ENCODE measurements around the gene TCERG1L.

DNA sequence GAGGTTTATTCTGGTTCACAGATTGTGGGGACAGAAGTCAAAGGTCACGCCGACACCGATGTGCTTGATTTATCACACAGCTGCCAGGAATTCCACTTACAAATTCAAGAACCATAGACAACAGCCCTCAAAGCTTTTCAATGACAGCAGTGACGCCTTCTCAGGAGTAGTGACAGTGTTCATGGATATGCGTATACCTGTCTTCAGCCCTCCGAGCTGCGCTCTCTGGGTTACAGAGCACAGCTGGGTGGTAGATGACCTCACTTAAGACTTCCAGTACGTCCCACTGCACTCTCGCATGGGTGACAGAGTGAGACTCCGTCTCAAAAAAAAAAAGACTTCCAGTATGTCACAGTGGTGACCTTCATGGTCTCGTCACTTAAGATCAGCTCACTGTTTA is 108.5 kb downstream of the TCERG1L start:
- TF ChIP-seq SIN3A (IDR thresholded peaks at IDR 0.05; ENCODE audit: borderline replicate concordance, insufficient read depth, low read depth, low read length) = no peak
- TF ChIP-seq, protein P1, sequence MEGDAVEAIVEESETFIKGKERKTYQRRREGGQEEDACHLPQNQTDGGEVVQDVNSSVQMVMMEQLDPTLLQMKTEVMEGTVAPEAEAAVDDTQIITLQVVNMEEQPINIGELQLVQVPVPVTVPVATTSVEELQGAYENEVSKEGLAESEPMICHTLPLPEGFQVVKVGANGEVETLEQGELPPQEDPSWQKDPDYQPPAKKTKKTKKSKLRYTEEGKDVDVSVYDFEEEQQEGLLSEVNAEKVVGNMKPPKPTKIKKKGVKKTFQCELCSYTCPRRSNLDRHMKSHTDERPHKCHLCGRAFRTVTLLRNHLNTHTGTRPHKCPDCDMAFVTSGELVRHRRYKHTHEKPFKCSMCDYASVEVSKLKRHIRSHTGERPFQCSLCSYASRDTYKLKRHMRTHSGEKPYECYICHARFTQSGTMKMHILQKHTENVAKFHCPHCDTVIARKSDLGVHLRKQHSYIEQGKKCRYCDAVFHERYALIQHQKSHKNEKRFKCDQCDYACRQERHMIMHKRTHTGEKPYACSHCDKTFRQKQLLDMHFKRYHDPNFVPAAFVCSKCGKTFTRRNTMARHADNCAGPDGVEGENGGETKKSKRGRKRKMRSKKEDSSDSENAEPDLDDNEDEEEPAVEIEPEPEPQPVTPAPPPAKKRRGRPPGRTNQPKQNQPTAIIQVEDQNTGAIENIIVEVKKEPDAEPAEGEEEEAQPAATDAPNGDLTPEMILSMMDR (IDR thresholded peaks at IDR 0.05) = no peak
- TF ChIP-seq REST (IDR thresholded peaks at IDR 0.05; ENCODE audit: insufficient read depth in 1 of 2, low read depth in 2 of 2, low read length in 1 of 2) = no peak
- TF ChIP-seq POLR2AphosphoS5 (IDR thresholded peaks at IDR 0.05; ENCODE audit: low read depth, low read length) = no peak
- no peak for TF ChIP-seq TCF7L2 (IDR thresholded peaks at IDR 0.05; ENCODE audit: low read depth, low read length)

Data from Panc1 (cell line).